ENCODE results near the gene TBC1D22B.

- TF ChIP-seq CTCF (conservative IDR thresholded peaks at IDR 0.05; ENCODE audit: low read depth, low read length) (no peak), EZH2 (IDR thresholded peaks at IDR 0.05; ENCODE audit: borderline replicate concordance, low read depth, low read length, poor library complexity, severe bottlenecking) (no peak)
Observed at GRCh38 chr6:37362101-37362828, 104.7 kb downstream of the TBC1D22B start.

Data from A673 (cell line).